Brain microvascular endothelial cell (primary cell): ENCODE results near the gene ABLIM2.

ENCODE experiments used
- DNase-seq: peaks from one replicate; pipeline ENCODE4 v3.0.0-alpha.2; 2020
- H3K27ac ChIP-seq: fragments of 250-450 bp; sonication (Bioruptor Pico); 2 replicates; pipeline ENCODE4 v1.5.1; 2020; ENCODE audit warnings: mild to moderate bottlenecking, moderate library complexity
- H3K27me3 ChIP-seq: fragments of 250-450 bp; sonication (Bioruptor Pico); replicated peaks from 2 replicates; pipeline ENCODE4 v1.5.1; 2020; ENCODE audit warnings: mild to moderate bottlenecking
- H3K36me3 ChIP-seq: fragments of 250-450 bp; sonication (Bioruptor Pico); replicated peaks from 2 replicates; pipeline ENCODE4 v1.5.1; 2020; ENCODE audit warnings: mild to moderate bottlenecking
- H3K4me3 ChIP-seq: 2 replicates; pipeline ENCODE4 v1.5.1; 2011; ENCODE audit warnings: low read depth, mild to moderate bottlenecking, control low read depth, low read length, moderate library complexity
- in situ Hi-C: cut with HindIII; loops from 2 replicates; pipeline ENCODE4 v1.10.0; 2017; ENCODE audit warnings: low sequenced_read_pairs, low pct_ligation_motif_present
- TF ChIP-seq, protein P1 (sequence below): IDR thresholded peaks from 2 replicates; pipeline ENCODE4 v1.5.1; 2011; ENCODE audit warnings: low read depth, mild to moderate bottlenecking, moderate library complexity, low read length, control low read depth, inconsistent platforms; ENCODE audit errors: missing control alignments

The ABLIM2 gene

DNA sequence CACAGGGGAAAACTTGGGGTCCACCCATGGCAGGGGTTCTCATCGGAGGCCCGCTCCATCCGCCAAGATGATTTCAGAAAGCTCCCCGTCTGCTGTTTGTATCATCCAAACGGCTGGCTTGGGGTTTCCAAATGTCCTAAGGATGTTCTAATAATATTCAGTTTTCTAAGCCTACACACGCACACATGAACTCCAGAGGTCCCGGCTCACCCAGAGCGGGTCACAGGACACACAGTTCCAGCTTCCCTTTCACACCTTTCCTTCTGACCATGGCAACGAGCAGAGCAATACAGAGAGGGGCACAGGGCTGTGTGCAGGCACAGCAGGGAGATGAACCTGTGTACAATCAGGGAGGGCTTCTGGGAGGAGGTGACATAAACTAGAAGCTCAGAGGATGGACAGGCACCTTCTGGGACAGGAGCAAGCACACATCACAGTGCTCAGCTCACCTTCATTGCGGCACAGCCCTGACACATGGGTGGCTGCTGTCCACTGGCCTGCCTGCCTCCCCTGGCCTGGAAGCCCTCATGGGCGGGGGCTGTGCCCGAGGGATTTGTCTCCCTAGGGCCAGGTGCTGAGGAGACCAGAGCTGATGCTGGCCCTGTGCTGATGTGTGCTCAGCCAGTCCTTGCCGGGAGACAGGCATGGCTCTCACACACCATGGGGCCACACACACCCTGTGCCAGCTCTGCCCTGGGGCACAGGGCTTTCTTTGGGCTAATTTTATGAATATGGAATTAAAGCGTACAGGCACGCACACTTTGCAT is 44.8 kb downstream of the ABLIM2 start:
- in situ Hi-C loops = no loop called here
- DNase-seq = no peak
- no peak overlapping the region for H3K27ac ChIP-seq
- no peaks in the 10 kb centered on the region for H3K36me3 ChIP-seq
- no peaks in the 10 kb centered on the region for H3K27me3 ChIP-seq
- H3K4me3 ChIP-seq = no peak overlapping the region
- TF ChIP-seq, protein P1, sequence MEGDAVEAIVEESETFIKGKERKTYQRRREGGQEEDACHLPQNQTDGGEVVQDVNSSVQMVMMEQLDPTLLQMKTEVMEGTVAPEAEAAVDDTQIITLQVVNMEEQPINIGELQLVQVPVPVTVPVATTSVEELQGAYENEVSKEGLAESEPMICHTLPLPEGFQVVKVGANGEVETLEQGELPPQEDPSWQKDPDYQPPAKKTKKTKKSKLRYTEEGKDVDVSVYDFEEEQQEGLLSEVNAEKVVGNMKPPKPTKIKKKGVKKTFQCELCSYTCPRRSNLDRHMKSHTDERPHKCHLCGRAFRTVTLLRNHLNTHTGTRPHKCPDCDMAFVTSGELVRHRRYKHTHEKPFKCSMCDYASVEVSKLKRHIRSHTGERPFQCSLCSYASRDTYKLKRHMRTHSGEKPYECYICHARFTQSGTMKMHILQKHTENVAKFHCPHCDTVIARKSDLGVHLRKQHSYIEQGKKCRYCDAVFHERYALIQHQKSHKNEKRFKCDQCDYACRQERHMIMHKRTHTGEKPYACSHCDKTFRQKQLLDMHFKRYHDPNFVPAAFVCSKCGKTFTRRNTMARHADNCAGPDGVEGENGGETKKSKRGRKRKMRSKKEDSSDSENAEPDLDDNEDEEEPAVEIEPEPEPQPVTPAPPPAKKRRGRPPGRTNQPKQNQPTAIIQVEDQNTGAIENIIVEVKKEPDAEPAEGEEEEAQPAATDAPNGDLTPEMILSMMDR = no peak

GRCh38 chr4:8112672-8113071 is 45.9 kb downstream of the ABLIM2 start:
- Histone ChIP-seq H3K36me3 (no peaks in the 10 kb centered on the region), H3K27me3 (no peaks in the 10 kb centered on the region), H3K27ac (no peak overlapping the region), H3K4me3 (no peak overlapping the region)
- in situ Hi-C loops = no loop called here
- TF ChIP-seq, protein P1 = no peak
- DNase-seq = no peak

- TF ChIP-seq, protein P1 = no peak
- Histone ChIP-seq H3K4me3 (no peak overlapping the region), H3K36me3 (no peaks in the 10 kb centered on the region), H3K27me3 (no peaks in the 10 kb centered on the region), H3K27ac (no peak overlapping the region)
- in situ Hi-C loops = no loop called here
- DNase-seq = no peak
These were observed 46.5 kb downstream of the ABLIM2 start for GRCh38 chr4:8112036-8112576.

GRCh38 chr4:8110071-8110986 is 48.3 kb downstream of the ABLIM2 start:
- no peak overlapping the region for H3K27ac ChIP-seq
- TF ChIP-seq, protein P1 = peak; percentile 36
- peaks cover 2% of the 10 kb centered on the region for H3K27me3 ChIP-seq
- no peak overlapping the region for H3K4me3 ChIP-seq
- H3K36me3 ChIP-seq = no peaks in the 10 kb centered on the region
- in situ Hi-C loops = no loop called here
- DNase-seq = no peak

DNA sequence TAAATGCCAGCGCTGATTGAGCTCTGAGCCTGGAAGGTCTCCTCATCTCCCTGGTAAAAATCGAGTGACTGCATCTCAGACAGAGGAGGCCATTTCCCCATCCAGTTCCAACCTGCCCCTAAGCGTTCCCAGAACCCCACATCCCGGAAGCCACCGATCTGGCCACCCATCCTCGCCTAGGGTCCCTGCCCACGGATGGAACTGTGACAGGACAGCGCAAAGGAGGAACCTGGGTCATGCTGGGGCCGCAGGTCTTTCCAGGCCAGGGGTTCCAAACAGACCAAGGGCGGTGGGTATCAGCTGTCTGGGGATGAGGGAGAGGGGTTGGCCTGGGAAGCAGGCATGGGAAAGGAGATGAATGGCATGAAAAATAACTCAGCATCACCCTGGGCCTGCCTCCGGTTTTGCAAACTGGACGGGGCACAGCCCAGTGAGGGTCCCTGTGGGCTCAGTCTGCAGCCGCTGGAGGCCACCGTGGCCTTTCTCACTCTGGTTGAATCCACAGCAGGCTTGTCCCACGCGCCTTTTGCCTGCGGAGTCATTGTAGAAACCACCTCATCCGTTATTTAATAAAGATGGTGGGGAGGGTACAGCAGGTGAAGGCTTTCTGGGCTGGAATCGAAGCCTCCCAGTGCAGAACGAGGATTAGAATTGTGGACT is 49.1 kb downstream of the ABLIM2 start:
- TF ChIP-seq, protein P1 = no peak
- Histone ChIP-seq H3K27ac (no peak overlapping the region), H3K36me3 (no peaks in the 10 kb centered on the region), H3K4me3 (no peak overlapping the region), H3K27me3 (peaks cover 9% of the 10 kb centered on the region)
- DNase-seq = no peak
- in situ Hi-C loops = no loop called here
